HG03460 (cell line): ENCODE data around the gene KIRREL3.

Experiments
- ATAC-seq: cut with Tn5 transposase; IDR thresholded peaks from one replicate; pipeline ENCODE4 v1.9.1; 2021; ENCODE audit not compliant: unreplicated experiment

Gene KIRREL3

GRCh38 chr11:126459691-126460281 is 540.8 kb downstream of the KIRREL3 start:
- ATAC-seq: no peak

GRCh38 chr11:126457817-126458216 is 542.8 kb downstream of the KIRREL3 start:
- ATAC-seq: no peak

- ATAC-seq: no peak
Measured at GRCh38 chr11:126456783-126457542, 543.6 kb downstream of the KIRREL3 start.

- no peak for ATAC-seq
Measured at GRCh38 chr11:126456089-126456488, 544.5 kb downstream of the KIRREL3 start.

GRCh38 chr11:126452241-126453101 is 548.1 kb downstream of the KIRREL3 start:
- ATAC-seq: no peak

- no peak for ATAC-seq
Measured at GRCh38 chr11:126451211-126451802, 549.3 kb downstream of the KIRREL3 start.

GRCh38 chr11:126450806-126451205 is 549.8 kb downstream of the KIRREL3 start:
- no peak for ATAC-seq

- no peak for ATAC-seq
Measured at GRCh38 chr11:126450198-126450597, 550.4 kb downstream of the KIRREL3 start.

GRCh38 chr11:126446581-126446980 is 554.0 kb downstream of the KIRREL3 start:
- no peak for ATAC-seq

GRCh38 chr11:126444072-126444471 is 556.5 kb downstream of the KIRREL3 start:
- no peak for ATAC-seq

GRCh38 chr11:126443120-126443519 is 557.5 kb downstream of the KIRREL3 start:
- ATAC-seq: no peak

- ATAC-seq: peak; percentile 66
Measured at GRCh38 chr11:126440792-126441514, 559.6 kb downstream of the KIRREL3 start.

GRCh38 chr11:126440276-126440675 is 560.3 kb downstream of the KIRREL3 start:
- no peak for ATAC-seq

GRCh38 chr11:126438691-126439090 is 561.9 kb downstream of the KIRREL3 start:
- no peak for ATAC-seq

- ATAC-seq: no peak
Measured at GRCh38 chr11:126438272-126438671, 562.3 kb downstream of the KIRREL3 start.

- ATAC-seq: no peak
Measured at GRCh38 chr11:126437731-126438130, 562.8 kb downstream of the KIRREL3 start.

- no peak for ATAC-seq
Measured at GRCh38 chr11:126436209-126436755, 564.3 kb downstream of the KIRREL3 start.

GRCh38 chr11:126434950-126435335 is 565.6 kb downstream of the KIRREL3 start:
- ATAC-seq: no peak

GRCh38 chr11:126433989-126434949 is 566.3 kb downstream of the KIRREL3 start:
- ATAC-seq: no peak
